Mesothelial cell of epicardium (in vitro differentiated cells): ENCODE results near the gene THBS3. TPM values are rescaled to one million over a fixed set of nuclear protein-coding genes. Genes with fewer than 3 reads are reported as not detected.
"Not testable (repeated sequence)": the region's sequence is repeated elsewhere in the genome, so short reads cannot be mapped to it uniquely, and the experiment has no call there.

Experiments used
- DNase-seq, 2 experiments: peaks; one replicate each; pipeline ENCODE4 v3.0.0; 2021; ENCODE audit warnings: low spot score in 2 of 2; ENCODE audit not compliant: unreplicated experiment in 2 of 2
- H3K27ac Mint-ChIP-seq: 2 replicates; pipeline ENCODE4 v1.8.0; 2021; ENCODE audit warnings: mixed read lengths
- H3K27me3 Mint-ChIP-seq: 2 replicates; pipeline ENCODE4 v1.8.0; 2021; ENCODE audit warnings: low read depth, mixed read lengths
- H3K36me3 Mint-ChIP-seq: 2 replicates; pipeline ENCODE4 v1.8.0; 2021; ENCODE audit warnings: mixed read lengths
- H3K4me1 Mint-ChIP-seq: 2 replicates; pipeline ENCODE4 v1.8.0; 2021; ENCODE audit warnings: mixed read lengths
- H3K4me3 Mint-ChIP-seq: 2 replicates; pipeline ENCODE4 v1.8.0; 2021; ENCODE audit warnings: mild to moderate bottlenecking, moderate library complexity, mixed read lengths
- H3K9me3 Mint-ChIP-seq: 2 replicates; pipeline ENCODE4 v1.8.0; 2021; ENCODE audit warnings: mixed read lengths
- CTCF ChIP-seq: fragments of 200-600 bp; sonication (generic); IDR thresholded peaks from one replicate; pipeline ENCODE4 v1.5.0; 2021; ENCODE audit warnings: antibody characterized with exemption; ENCODE audit not compliant: unreplicated experiment
- total RNA-seq: library from RNA; stranded (reverse); gene quantifications from 3 replicates; pipeline ENCODE4 v1.2.1, GENCODE V29; 2021

The THBS3 gene
- total RNA-seq, 1 donor from 2014 or later, result 54.0 TPM

DNA sequence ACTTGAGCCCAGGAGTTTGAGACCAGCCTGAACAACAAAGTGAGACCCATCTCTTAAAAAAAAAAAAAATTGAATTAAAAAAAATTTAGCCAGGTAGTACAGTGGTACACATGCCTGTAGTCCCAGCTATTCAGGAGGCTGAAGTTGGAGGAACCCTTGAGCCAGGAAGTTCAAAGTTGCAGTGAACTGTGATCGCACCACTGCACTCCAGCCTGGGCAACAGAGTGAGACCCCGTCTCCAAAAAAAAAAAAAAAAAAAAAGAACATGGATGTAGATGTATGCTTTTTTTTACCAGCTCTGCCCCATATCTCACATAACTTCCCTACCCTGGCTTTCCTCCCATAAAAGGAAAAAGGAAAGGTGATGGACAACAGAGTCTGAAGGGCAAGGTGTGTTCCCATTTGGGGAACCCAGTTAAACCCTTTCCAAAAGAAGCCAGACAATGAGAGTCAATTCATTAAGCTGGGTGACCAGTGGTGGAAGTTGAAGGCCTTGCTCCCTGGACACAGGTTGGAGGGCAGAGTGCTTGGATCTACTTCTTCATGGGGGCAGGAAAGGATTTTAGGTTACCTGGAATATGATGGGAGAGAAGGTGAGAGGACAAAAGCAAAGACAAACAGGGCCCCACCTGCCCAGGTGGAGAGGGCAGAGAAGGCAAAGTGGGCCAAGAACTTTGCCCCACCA, 37.5 kb downstream of the THBS3 start:
- Mint-ChIP-seq H3K27ac (no peak overlapping the region), H3K36me3 (peaks cover 8% of the 10 kb centered on the region), H3K9me3 (no peaks in the 10 kb centered on the region), H3K4me1 (peaks cover 32% of the 10 kb centered on the region), H3K27me3 (peaks cover 11% of the 10 kb centered on the region), H3K4me3 (no peak overlapping the region)
- no peak for TF ChIP-seq CTCF
- no peak for DNase-seq

DNA sequence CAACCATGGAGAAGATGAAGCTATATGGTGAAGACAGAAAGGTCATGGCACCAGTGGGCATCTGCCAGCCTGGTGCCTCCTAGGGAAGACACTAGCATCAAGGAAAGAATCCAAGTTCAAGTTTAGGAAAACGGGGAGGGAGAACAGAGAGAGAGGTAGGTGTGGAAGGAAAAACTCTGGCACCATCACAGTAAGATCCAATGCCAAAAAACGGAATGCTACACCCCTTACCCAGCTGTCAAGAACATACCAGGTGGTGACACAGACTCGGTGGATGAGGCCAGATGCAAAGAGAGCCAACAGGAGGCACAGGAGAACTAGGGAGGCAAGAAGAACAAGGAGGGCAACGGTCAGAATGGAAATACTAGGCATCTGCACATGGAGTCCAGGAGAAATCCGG, 38.2 kb downstream of the THBS3 start:
- peaks cover 6% of the 10 kb centered on the region for H3K27me3 Mint-ChIP-seq
- peaks cover 8% of the 10 kb centered on the region for H3K36me3 Mint-ChIP-seq
- DNase-seq, result no peak
- no peak for TF ChIP-seq CTCF
- H3K4me3 Mint-ChIP-seq, result no peak overlapping the region
- H3K9me3 Mint-ChIP-seq, result no peaks in the 10 kb centered on the region
- no peak overlapping the region for H3K27ac Mint-ChIP-seq
- H3K4me1 Mint-ChIP-seq, result peaks cover 27% of the 10 kb centered on the region

- Mint-ChIP-seq H3K9me3 (no peaks in the 10 kb centered on the region), H3K4me1 (peaks cover 22% of the 10 kb centered on the region), H3K4me3 (no peak overlapping the region), H3K27me3 (peaks cover 2% of the 10 kb centered on the region), H3K36me3 (peaks cover 8% of the 10 kb centered on the region), H3K27ac (no peak overlapping the region)
- no peak for DNase-seq
- no peak for TF ChIP-seq CTCF
Observed at GRCh38 chr1:155168456-155169210, 39.1 kb downstream of the THBS3 start.

DNA sequence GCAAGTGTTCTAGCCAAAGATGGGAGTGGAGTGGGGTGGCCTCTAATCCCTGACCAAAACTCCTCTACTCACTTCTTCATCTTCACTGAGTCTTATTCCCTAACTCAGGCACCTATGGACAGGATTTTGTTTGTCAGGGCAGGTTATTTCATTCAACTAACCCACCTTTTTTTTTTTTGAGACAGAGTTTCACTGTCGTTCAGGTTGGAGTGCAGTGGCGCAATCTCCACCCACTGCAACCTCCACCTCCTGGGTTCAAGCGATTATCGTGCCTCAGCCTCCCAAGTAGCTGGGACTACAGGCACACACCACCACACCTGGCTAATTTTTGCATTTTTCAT, 39.6 kb downstream of the THBS3 start:
- DNase-seq, H3K4me3 Mint-ChIP-seq, H3K27ac Mint-ChIP-seq, H3K36me3 Mint-ChIP-seq, H3K9me3 Mint-ChIP-seq, H3K27me3 Mint-ChIP-seq: not testable (repeated sequence)
- peaks cover 17% of the 10 kb centered on the region for H3K4me1 Mint-ChIP-seq

GRCh38 chr1:155167166-155168104, 40.3 kb downstream of the THBS3 start:
- Mint-ChIP-seq H3K9me3 (no peaks in the 10 kb centered on the region), H3K27me3 (no peaks in the 10 kb centered on the region)
- peak; percentile 82 to 91 for DNase-seq

More at GRCh38 chr1:155167166-155168104, 40.3 kb downstream of the THBS3 start:
- peak overlapping the region; percentile 77 for H3K27ac Mint-ChIP-seq
- TF ChIP-seq CTCF, result peak; percentile 83
- H3K4me3 Mint-ChIP-seq, result peak overlapping the region; percentile 60
- H3K36me3 Mint-ChIP-seq, result peaks cover 8% of the 10 kb centered on the region
- H3K4me1 Mint-ChIP-seq, result peaks cover 13% of the 10 kb centered on the region
